ENCODE data around the gene LRCOL1.

The LRCOL1 gene

DNA sequence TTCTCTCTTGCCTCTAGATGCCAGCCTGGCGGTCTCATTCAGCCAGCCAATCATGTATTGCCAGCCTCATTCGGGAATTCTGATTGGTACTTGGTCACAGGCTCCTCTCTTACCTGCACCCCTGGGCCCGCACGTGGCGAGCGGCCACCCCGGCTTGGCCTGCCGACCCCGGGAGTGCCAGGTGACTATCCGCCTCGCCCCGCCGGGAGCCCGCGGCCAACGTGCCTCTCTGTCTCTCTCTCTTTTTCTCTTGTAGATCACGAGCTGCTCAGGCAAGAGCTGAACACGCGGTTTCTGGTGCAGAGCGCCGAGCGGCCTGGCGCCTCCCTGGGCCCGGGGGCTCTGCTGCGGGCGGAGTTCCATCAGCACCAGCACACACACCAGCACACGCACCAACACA lies 39.3 kb downstream of the LRCOL1 start:
- H4K20me1 ChIP-seq (ENCODE audit: control insufficient read depth, insufficient read depth, low read depth, low read length), result no peaks in the 10 kb centered on the region; the same call in 1 of the 2 replicates
- no peaks in the 10 kb centered on the region for H3F3A ChIP-seq (ENCODE audit: control insufficient read depth, insufficient read depth)
- peaks cover 17% of the 10 kb centered on the region; the same call in 1 of the 2 replicates for H3K36me3 ChIP-seq (ENCODE audit: control insufficient read depth, low read length)
- no peak overlapping the region for H3K4me2 ChIP-seq (ENCODE audit: low read length)
- no peak overlapping the region for H3K4me3 ChIP-seq (ENCODE audit: low read length)
- TF ChIP-seq, protein P1, sequence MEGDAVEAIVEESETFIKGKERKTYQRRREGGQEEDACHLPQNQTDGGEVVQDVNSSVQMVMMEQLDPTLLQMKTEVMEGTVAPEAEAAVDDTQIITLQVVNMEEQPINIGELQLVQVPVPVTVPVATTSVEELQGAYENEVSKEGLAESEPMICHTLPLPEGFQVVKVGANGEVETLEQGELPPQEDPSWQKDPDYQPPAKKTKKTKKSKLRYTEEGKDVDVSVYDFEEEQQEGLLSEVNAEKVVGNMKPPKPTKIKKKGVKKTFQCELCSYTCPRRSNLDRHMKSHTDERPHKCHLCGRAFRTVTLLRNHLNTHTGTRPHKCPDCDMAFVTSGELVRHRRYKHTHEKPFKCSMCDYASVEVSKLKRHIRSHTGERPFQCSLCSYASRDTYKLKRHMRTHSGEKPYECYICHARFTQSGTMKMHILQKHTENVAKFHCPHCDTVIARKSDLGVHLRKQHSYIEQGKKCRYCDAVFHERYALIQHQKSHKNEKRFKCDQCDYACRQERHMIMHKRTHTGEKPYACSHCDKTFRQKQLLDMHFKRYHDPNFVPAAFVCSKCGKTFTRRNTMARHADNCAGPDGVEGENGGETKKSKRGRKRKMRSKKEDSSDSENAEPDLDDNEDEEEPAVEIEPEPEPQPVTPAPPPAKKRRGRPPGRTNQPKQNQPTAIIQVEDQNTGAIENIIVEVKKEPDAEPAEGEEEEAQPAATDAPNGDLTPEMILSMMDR (IDR thresholded peaks at IDR 0.05; ENCODE audit: low read depth, low read length, poor library complexity, severe bottlenecking), result no peak
- no peaks in the 10 kb centered on the region for H3K9me3 ChIP-seq (ENCODE audit: control insufficient read depth, insufficient read depth, low read length)
- H3K4me1 ChIP-seq (ENCODE audit: control insufficient read depth, low read length), result no peaks in the 10 kb centered on the region
- no peaks in the 10 kb centered on the region for H3K27me3 ChIP-seq (ENCODE audit: control insufficient read depth, low read length)
- H3K79me2 ChIP-seq (ENCODE audit: control insufficient read depth, low read length), result peaks cover 23% of the 10 kb centered on the region
- no peaks in the 10 kb centered on the region for H3K9me2 ChIP-seq (replicated peaks; ENCODE audit: control insufficient read depth, low read length)
- H3K27ac ChIP-seq (ENCODE audit: low read depth, low read length), result no peak overlapping the region

DNA sequence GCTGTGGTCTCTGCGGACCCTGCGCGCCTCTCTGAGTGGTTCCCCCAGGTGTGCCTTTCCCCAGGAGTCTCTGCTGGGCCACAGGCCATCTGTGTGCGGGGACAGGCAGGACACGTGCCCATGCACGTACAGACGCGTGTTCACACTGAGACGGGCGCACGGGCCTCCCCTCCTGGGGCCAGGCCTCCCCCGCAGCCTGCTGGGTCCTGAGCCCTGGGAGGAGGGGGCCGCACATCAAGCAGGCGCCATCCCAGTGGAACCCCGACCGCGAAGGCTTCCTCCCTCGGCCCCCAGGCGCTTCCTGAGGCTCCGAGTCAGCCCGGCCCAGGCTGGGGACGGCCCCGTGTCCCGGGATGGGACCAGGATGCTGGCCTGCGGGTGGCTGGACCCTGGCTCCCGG lies 39.7 kb downstream of the LRCOL1 start:
- peaks cover 19% of the 10 kb centered on the region; the same call in 1 of the 2 replicates for H3K36me3 ChIP-seq (ENCODE audit: control insufficient read depth, low read length)
- no peaks in the 10 kb centered on the region for H3K9me3 ChIP-seq (ENCODE audit: control insufficient read depth, insufficient read depth, low read length)
- H3K9me2 ChIP-seq (replicated peaks; ENCODE audit: control insufficient read depth, low read length), result no peaks in the 10 kb centered on the region
- no peaks in the 10 kb centered on the region; the same call in none of the 2 replicates for H4K20me1 ChIP-seq (ENCODE audit: control insufficient read depth, insufficient read depth, low read depth, low read length)
- H3K4me2 ChIP-seq (ENCODE audit: low read length), result no peak overlapping the region
- H3K4me1 ChIP-seq (ENCODE audit: control insufficient read depth, low read length), result no peaks in the 10 kb centered on the region
- H3K79me2 ChIP-seq (ENCODE audit: control insufficient read depth, low read length), result peaks cover 27% of the 10 kb centered on the region
- no peak overlapping the region for H3K27ac ChIP-seq (ENCODE audit: low read depth, low read length)
- H3F3A ChIP-seq (ENCODE audit: control insufficient read depth, insufficient read depth), result no peaks in the 10 kb centered on the region
- no peaks in the 10 kb centered on the region for H3K27me3 ChIP-seq (ENCODE audit: control insufficient read depth, low read length)
- no peak overlapping the region for H3K4me3 ChIP-seq (ENCODE audit: low read length)
- TF ChIP-seq, protein P1 (IDR thresholded peaks at IDR 0.05; ENCODE audit: low read depth, low read length, poor library complexity, severe bottlenecking), result no peak
- TF ChIP-seq EZH2phosphoT487 (IDR thresholded peaks at IDR 0.05; ENCODE audit: borderline replicate concordance, low read length), result no peak

DNA sequence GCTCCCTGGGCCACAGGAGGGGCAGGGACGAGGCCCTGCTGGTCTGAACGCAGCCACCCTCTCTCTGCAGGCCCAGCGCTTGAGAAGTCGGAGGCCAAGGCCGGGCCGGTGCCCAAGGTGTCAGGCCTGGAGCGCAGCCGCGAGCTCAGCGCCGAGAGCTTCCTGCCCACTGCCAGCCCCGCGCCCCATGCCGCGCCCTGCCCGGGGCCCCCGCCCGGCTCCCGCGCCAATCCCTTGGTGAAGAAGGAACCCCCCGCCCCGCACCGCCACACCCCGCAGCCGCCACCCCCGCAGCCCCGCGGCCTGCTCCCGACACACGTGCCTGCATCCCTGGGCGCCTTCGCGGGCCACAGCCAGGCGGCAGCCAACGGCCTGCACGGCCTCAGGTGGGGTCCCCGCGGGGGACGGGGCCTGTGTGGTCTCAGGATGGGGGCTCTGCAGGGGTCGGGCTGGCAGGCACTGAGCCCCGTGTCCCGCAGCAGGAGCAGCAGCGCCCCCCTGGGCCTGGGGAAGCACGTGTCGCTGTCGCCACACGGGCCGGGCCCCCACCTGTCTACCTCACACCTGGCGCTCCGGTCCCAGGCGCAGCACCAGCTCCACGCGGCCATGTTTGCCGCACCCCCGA lies 40.4 kb downstream of the LRCOL1 start:
- no peak for TF ChIP-seq EZH2phosphoT487 (IDR thresholded peaks at IDR 0.05; ENCODE audit: borderline replicate concordance, low read length)
- TF ChIP-seq, protein P1 (IDR thresholded peaks at IDR 0.05; ENCODE audit: low read depth, low read length, poor library complexity, severe bottlenecking), result no peak
- H3K36me3 ChIP-seq (ENCODE audit: control insufficient read depth, low read length), result peaks cover 25% of the 10 kb centered on the region; the same call in 1 of the 2 replicates
- H3K4me2 ChIP-seq (ENCODE audit: low read length), result no peak overlapping the region
- no peaks in the 10 kb centered on the region; the same call in none of the 2 replicates for H4K20me1 ChIP-seq (ENCODE audit: control insufficient read depth, insufficient read depth, low read depth, low read length)
- no peak overlapping the region for H3K4me3 ChIP-seq (ENCODE audit: low read length)
- no peaks in the 10 kb centered on the region for H3F3A ChIP-seq (ENCODE audit: control insufficient read depth, insufficient read depth)
- H3K27ac ChIP-seq (ENCODE audit: low read depth, low read length), result no peak overlapping the region
- H3K9me2 ChIP-seq (replicated peaks; ENCODE audit: control insufficient read depth, low read length), result no peaks in the 10 kb centered on the region
- no peaks in the 10 kb centered on the region for H3K27me3 ChIP-seq (ENCODE audit: control insufficient read depth, low read length)
- no peaks in the 10 kb centered on the region for H3K9me3 ChIP-seq (ENCODE audit: control insufficient read depth, insufficient read depth, low read length)
- H3K4me1 ChIP-seq (ENCODE audit: control insufficient read depth, low read length), result no peaks in the 10 kb centered on the region
- H3K79me2 ChIP-seq (ENCODE audit: control insufficient read depth, low read length), result peaks cover 34% of the 10 kb centered on the region

Data from DOHH2 (cell line).